Urinary bladder (tissue), 4 donors: ENCODE results near the gene PPP2R2C. TPM values are rescaled to one million over a fixed set of nuclear protein-coding genes. Genes with fewer than 3 reads are reported as not detected.

Experiments used
- DNase-seq: peaks from one replicate; pipeline ENCODE4 v3.0.0-alpha.2; 2015; ENCODE audit errors: extremely low spot score
- H3K27ac ChIP-seq: one replicate; pipeline ENCODE4 v1.5.1; 2013; ENCODE audit warnings: low read depth, mild to moderate bottlenecking, moderate library complexity
- H3K36me3 ChIP-seq: one replicate; pipeline ENCODE4 v1.6.1; 2013; ENCODE audit warnings: mild to moderate bottlenecking, moderate library complexity; ENCODE audit not compliant: insufficient read depth
- H3K4me1 ChIP-seq: one replicate; pipeline ENCODE4 v1.6.1; 2013; ENCODE audit warnings: mild to moderate bottlenecking, moderate library complexity; ENCODE audit not compliant: insufficient read depth
- H3K4me3 ChIP-seq: one replicate; pipeline ENCODE4 v1.5.1; 2013; ENCODE audit warnings: low read depth, low read length
- WGBS: extraction: QIAGEN DNeasy Blood & Tissue Kit; methylation state at CpG from one replicate; pipeline ENCODE4 v1.1.7; 2013; 5-methylcytosine and 5-hydroxymethylcytosine counted together
- polyA plus RNA-seq: library from polyadenylated mRNA; stranded (reverse); fragments of 200-250 nt; gene quantifications from one replicate; pipeline ENCODE4 v1.2.3, GENCODE V29; 2013
- total RNA-seq: library from RNA; depleted of rRNA; stranded (reverse); fragments of >200 nt; gene quantifications from one replicate; pipeline ENCODE4 v1.2.3, GENCODE V29; 2014
- donor health status: healthy with polysubstance abuse.
- donor health status: healthy.

PPP2R2C gene
- total and polyA plus RNA-seq, 2 donors = 0.94 to 3.0 TPM

- H3K4me3 ChIP-seq = no peak overlapping the region
- 77% methylated on average over 4 of the region's 4 CpGs for WGBS
- no peaks in the 10 kb centered on the region for H3K36me3 ChIP-seq
- no peaks in the 10 kb centered on the region for H3K4me1 ChIP-seq
- no peak for DNase-seq
- H3K27ac ChIP-seq = no peak overlapping the region
These were observed 28.8 kb upstream of the PPP2R2C start for GRCh38 chr4:6501171-6501570.

- Histone ChIP-seq H3K36me3 (no peaks in the 10 kb centered on the region), H3K4me3 (no peak overlapping the region), H3K27ac (no peak overlapping the region), H3K4me1 (no peaks in the 10 kb centered on the region)
- 69% methylated on average over 10 of the region's 10 CpGs for WGBS
- DNase-seq = no peak
These were observed 28.2 kb upstream of the PPP2R2C start for GRCh38 chr4:6500481-6501140.

DNA sequence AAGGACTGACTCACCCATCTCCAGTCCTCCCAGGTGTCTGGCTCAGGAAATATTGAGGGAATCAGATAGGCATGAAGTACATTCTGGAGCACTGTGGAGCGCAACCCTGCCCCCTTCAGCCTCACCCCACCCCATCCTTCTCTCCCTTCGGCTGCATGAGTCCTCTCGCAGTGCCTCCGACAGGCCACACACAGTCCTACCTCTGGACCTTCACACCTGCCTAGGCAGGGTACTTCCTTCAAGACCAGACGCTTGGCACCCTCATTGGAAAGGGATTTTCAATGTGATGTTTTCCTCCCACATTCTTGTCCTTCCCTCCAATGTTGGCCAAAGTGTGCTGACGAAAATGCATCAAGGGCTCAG lies 26.8 kb upstream of the PPP2R2C start:
- Histone ChIP-seq H3K27ac (no peak overlapping the region), H3K4me1 (no peaks in the 10 kb centered on the region), H3K4me3 (no peak overlapping the region), H3K36me3 (no peaks in the 10 kb centered on the region)
- DNase-seq = no peak
- WGBS = 70% methylated on average over 6 of the region's 6 CpGs

DNA sequence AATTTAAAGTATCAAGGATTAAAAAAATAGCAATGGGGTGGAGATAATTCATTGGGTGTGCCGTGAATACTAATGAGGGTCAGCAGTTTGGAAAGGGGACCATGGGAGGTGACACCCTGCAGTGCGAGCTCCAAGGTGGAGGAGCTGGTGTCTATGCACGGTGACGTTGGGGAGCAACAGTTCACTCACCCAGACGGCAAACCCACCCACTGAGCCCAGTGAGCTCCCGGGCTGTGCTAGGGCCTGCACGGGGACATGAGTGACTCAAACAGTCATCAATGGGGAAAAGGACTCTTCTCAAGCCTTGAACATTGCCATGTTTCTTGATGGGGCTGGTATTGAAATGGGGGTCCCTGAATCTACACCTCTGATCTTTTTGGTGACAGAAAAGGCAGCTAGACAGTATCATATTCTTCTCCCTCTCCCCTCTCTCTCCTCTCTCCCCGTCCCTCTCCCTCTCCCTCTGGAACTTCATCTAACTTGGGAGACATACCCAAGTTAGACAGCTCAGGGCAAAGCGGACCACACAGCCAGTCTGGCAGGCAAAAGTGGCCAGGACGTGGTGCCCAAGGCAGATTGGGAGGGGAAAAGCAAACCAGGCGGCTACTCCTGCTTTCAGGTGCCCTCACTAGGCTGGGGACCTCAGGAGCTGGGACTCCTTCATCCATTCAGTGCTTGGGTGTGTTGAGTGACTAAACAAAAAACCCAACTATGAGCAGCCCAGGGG lies 26.3 kb upstream of the PPP2R2C start:
- WGBS = 66% methylated on average over 11 of the region's 11 CpGs
- H3K4me3 ChIP-seq = no peak overlapping the region
- H3K27ac ChIP-seq = no peak overlapping the region
- H3K36me3 ChIP-seq = no peaks in the 10 kb centered on the region
- DNase-seq = no peak
- no peaks in the 10 kb centered on the region for H3K4me1 ChIP-seq

GRCh38 chr4:6497796-6498195 lies 25.4 kb upstream of the PPP2R2C start:
- H3K4me1 ChIP-seq = no peaks in the 10 kb centered on the region
- no peak overlapping the region for H3K4me3 ChIP-seq
- no peaks in the 10 kb centered on the region for H3K36me3 ChIP-seq
- no peak for DNase-seq
- no peak overlapping the region for H3K27ac ChIP-seq
- WGBS = 87% methylated on average over 8 of the region's 8 CpGs

DNA sequence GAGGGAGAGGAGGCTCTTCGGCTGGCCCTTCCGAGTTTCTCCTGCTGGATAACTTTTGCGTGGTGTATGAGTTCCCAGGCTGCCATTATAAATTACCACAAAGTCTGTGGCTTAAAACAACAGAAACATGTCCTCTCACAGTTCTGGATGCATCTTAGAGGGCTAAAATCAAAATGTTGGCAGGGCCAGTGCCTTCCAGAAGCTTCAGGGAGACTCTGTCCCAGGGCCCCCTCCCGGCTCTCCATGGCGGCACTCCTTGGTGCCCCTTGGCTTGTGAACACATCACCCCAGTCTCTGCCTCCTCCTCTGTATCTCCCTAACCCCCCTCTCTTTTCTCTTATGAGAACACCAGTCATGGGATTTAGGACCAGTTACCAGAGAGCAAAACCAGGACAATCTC lies 23.3 kb upstream of the PPP2R2C start:
- H3K27ac ChIP-seq = no peak overlapping the region
- WGBS = 83% methylated on average over 5 of the region's 5 CpGs
- no peak for DNase-seq
- H3K4me1 ChIP-seq = no peaks in the 10 kb centered on the region
- no peaks in the 10 kb centered on the region for H3K36me3 ChIP-seq
- no peak overlapping the region for H3K4me3 ChIP-seq

DNA sequence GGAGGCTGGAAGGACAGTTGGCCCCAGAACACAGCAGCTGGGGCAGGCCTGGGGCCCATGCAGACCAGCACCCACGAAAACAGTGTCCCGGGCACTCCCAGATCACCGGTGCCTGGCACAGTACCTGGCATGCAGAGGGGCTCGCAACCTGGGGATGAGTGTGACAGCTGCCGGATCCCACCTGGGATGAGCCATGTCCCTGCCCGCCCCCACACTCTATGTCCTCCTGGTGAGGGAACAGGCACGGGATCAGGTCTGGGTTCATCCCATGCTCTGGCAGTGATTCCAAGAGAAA lies 22.8 kb upstream of the PPP2R2C start:
- no peak for DNase-seq
- 91% methylated on average over 7 of the region's 7 CpGs for WGBS
- no peak overlapping the region for H3K27ac ChIP-seq

GRCh38 chr4:6494431-6495295 lies 22.2 kb upstream of the PPP2R2C start:
- DNase-seq = no peak
- Histone ChIP-seq H3K36me3 (no peaks in the 10 kb centered on the region), H3K4me3 (no peak overlapping the region), H3K27ac (no peak overlapping the region), H3K4me1 (no peaks in the 10 kb centered on the region)
- 85% methylated on average over 18 of the region's 18 CpGs for WGBS

More for the DNA sequence above, 22.8 kb upstream of the PPP2R2C start:
- Histone ChIP-seq H3K4me1 (no peaks in the 10 kb centered on the region), H3K36me3 (no peaks in the 10 kb centered on the region), H3K4me3 (no peak overlapping the region)

DNA sequence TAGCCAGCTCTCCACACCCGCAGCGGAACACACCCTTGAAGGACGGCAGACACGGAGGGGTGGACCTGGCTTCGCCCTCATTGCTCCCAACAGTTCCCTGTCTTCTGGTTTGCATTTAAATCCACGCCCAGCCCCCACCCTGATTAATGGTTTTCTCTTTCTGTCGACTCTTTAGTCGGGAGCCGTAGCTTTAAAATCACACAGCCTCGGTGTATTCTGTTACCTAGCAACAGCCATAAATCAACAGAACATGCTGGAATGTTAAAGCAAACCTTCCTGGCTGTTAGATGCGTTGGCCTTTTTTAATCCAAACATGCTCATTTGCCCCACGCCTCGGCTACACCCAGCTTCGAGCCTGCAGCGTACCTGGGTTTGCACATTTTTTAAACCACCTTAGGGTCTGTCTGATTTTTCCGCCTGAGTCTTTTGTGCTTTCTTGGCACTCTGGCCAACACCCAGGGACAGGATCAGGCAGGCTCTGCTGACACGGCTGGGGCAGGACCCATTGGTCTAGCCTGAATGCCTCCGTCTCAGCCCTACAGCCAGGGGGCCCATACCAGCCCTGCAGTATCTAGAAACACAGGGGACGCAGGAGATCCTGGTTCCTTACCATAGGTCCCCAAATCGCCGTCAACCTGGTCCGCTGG lies 21.4 kb upstream of the PPP2R2C start:
- WGBS = 20% methylated on average over 22 of the region's 22 CpGs
- H3K27ac ChIP-seq = no peak overlapping the region
- peak; percentile 78 for DNase-seq
- H3K36me3 ChIP-seq = no peaks in the 10 kb centered on the region
- no peak overlapping the region for H3K4me3 ChIP-seq
- H3K4me1 ChIP-seq = no peaks in the 10 kb centered on the region

DNA sequence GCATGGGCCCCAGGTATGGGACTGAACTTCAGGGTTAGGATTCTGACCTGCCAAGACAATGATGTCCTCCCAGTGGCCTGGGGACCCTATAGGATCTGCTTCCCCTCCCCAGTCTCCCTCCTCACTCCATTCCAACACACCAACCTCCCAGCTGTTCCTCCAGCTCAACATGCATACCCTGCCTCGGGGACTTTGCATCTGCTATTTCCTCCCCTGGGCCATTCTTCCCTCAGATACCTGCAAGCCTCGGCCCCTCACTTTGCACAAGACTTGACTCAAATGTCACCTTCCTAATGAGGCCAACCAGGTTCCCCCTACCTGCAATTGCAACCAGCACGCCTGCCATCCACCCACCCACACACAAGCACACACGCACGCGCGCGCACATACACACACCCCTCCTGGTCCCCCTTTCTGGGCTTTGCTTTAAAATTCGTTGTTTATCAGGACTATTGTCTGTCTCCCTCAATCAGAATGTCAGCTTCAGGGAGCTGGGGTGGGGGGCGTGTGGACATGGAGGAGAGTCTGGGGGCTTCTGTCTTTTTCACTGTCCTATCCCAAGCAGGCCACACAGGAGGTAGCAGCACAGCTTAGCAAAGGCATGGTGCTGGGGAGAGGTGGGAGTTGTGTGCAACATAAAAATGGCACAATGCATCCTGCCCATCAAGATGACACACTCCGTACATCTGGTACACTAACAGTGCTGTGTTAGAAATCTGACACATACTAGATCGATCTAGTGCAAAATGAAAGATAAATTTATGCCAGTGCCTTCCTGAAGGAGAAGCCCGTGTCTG lies 20.6 kb upstream of the PPP2R2C start:
- Histone ChIP-seq H3K4me3 (no peak overlapping the region), H3K4me1 (no peaks in the 10 kb centered on the region), H3K36me3 (no peaks in the 10 kb centered on the region), H3K27ac (no peak overlapping the region)
- no peak for DNase-seq
- WGBS = 68% methylated on average over 13 of the region's 13 CpGs

DNA sequence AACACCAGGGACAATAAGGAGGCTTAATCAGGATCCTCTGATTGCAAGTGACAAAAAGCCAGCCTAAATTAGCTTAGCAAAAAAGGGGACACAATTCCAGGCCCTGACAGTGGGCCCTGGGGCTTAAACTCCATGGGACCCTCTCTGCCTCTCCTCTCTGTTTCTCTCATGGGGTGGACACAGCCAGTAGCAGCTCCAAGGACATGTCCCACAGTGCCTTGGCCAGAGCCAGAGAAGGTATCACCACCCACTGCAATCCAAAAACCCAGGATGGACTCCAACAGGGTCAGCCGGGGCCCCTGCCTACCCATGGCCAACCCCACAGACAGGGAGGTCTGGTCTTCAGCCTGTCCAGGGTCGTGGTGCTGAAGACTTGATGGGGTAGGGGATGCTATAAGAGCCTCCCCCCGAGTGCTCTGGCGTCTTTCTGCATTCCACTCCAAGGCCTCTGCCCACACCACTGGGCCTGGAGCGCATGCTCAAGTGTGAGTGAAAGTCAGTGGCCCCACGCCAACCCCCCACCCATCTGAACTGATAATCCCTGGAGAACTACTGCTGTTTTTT lies 19.7 kb upstream of the PPP2R2C start:
- no peak overlapping the region for H3K27ac ChIP-seq
- no peaks in the 10 kb centered on the region for H3K36me3 ChIP-seq
- WGBS = 86% methylated on average over 6 of the region's 6 CpGs
- H3K4me3 ChIP-seq = no peak overlapping the region
- no peaks in the 10 kb centered on the region for H3K4me1 ChIP-seq
- DNase-seq = no peak

GRCh38 chr4:6491235-6491634 lies 18.8 kb upstream of the PPP2R2C start:
- H3K27ac ChIP-seq = no peak overlapping the region
- no peaks in the 10 kb centered on the region for H3K36me3 ChIP-seq
- DNase-seq = no peak
- no peak overlapping the region for H3K4me3 ChIP-seq
- no peaks in the 10 kb centered on the region for H3K4me1 ChIP-seq

DNA sequence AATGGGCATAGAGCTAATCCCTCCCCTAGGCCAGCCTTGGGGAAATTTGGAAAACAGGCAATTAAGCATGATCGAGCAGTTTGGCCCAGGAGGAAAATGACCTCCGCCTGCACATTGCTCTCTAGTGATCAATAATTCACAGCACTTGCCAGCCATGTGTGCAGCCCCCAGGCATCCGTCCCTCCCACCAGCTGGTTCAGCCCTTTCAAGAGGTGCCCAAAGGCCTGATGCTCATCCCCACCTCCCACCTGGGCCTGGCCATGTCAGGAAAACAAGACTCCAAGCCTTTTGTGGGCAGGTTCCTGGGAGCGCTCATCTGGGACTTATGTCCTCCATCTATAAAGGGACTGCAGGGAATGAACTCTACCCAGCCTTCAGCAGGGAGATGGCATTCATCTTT lies 17.5 kb upstream of the PPP2R2C start:
- Histone ChIP-seq H3K27ac (no peak overlapping the region), H3K4me3 (no peak overlapping the region), H3K36me3 (no peaks in the 10 kb centered on the region), H3K4me1 (no peaks in the 10 kb centered on the region)
- DNase-seq = no peak
- WGBS = 80% methylated on average over 4 of the region's 4 CpGs
